Measurements from ENCODE around the gene GNAQ.
"Not testable (repeated sequence)": the region's sequence is repeated elsewhere in the genome, so short reads cannot be mapped to it uniquely, and the experiment has no call there.

Gene GNAQ

GRCh38 chr9:77877976-77878375 is 153.6 kb downstream of the GNAQ start:
- DNase-seq (ENCODE audit: low read depth): no peak

DNA sequence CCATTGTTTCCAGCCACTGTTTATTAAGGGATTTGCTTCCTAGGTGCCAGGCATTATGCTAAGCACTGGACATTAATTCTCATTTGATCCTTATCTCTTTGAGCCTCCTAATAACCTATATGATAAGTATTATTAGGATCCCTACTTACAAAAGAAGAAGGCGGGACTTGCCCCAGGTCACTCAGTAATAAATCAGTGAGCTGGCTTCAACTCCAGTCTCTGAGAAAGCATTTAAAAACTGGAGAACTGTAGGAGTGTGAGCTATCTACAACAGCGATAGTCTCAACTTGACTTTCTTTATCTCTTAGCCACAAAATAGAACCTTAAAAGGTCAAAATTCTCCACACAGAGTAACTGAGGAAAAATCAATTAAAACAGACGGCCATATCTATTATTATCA is 155.0 kb downstream of the GNAQ start:
- no peak for DNase-seq (ENCODE audit: low read depth)

GRCh38 chr9:77876091-77876490 is 155.5 kb downstream of the GNAQ start:
- no peak for DNase-seq (ENCODE audit: low read depth)

DNA sequence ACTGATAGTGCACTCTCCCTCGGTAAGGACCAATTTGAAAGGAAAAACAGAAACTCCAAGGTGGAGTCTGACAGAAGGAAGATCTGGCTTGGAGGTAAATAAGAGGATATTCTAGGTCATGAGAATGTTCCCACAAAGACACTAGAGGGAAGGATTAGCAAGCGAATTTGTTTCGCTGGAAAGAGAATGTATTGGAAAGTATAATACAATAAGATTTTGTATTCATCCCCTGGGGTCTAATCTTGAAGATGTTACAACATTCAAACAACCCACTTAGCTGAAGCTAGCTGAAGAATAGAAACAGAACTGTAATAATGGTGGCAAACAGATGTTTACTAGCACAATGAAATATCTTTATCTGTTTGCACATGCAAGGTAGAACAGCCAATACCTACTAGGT is 158.7 kb downstream of the GNAQ start:
- no peak for DNase-seq (ENCODE audit: low read depth)

DNA sequence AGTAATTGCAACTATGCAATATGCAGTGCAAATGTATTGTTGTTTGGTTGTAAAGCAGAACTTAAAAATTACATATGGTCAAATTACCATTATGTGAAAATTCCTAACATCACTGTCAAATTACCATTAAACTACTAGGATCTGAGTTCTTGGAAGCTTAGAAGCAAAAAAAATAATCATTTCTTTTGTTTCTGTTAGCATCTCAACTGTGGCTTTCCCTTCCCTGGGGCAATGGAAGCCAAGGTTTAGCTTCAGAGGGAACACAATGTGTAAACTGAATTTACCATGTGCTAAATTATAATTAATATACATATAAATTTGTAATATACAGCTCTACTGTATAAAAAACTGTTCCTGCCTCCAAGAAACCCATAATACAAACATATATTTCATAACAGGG is 159.4 kb downstream of the GNAQ start:
- no peak for DNase-seq (ENCODE audit: low read depth)

DNA sequence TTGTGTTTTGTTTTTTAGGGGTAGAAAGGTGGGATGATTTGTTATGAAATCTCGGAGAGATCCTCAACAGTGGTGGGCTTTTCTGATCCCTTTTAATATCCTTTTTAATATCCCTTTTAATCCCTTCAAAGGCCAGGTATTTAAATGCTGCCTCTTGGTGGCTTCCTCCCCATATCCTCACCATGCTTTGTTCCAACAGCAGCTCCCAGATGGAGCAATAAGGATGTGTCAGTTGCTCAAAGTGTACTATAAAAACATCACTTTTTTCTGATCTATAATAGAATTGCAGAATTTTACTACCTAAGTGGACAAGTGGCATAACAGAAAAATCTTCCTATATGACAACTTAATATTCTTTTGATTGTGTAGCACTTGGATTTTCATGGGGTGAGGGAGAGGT is 160.1 kb downstream of the GNAQ start:
- no peak for DNase-seq (ENCODE audit: low read depth)

GRCh38 chr9:77866878-77867277 is 164.7 kb downstream of the GNAQ start:
- no peak for DNase-seq (ENCODE audit: low read depth)

GRCh38 chr9:77865385-77866047 is 166.1 kb downstream of the GNAQ start:
- DNase-seq (ENCODE audit: low read depth): no peak

DNA sequence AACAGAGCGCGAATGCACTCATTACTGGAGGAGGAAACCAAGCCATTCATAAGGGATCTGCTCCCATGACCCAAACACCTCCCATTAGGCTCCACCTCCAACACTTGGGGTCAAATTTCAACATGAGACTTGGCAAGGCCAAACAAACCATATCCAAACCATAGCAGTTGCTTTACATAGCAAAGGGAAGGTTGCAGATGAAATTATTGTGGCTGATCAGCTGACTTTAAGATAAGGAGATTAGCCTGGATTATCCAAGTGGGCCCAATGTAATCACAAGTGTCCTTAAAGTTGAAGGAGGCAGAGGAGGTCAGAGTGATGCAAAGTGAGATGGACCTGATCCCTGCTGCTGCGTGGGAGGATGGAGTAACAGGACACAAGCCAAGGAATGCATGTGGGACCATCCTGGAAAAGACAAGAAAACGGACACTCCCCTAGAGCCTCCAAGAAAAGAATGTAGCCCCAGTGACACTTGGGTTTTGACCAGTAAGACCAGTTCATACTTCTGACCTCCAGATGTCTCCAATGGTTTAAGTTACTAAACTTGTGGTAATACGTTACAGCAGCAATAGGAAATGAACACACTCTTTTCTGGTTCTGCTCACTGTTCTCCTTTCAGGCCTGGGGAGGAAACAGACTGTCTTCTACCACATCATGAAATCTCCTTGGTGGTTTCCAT is 167.3 kb downstream of the GNAQ start:
- peak; percentile 27 for DNase-seq (ENCODE audit: low read depth)

- DNase-seq (ENCODE audit: low read depth): not testable (repeated sequence)
These were observed 168.0 kb downstream of the GNAQ start for GRCh38 chr9:77863638-77864037.

DNA sequence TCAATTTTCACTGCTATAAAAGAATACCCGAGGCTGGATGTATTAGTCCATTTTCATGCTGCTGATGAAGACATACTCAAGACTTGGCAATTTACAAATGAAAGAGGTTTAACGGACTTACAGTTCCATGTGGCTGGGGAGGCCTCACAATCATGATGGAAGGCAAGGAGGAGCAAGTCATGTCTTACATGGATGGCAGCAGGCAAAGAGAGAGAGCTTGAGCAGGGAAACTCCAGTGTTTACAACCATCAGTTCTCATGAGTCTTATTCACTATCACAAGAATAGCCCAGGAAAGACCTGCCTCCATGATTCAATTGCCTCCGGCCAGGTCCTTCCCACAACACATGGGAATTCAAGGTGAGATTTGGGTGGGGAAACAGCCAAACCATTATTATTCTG is 170.7 kb downstream of the GNAQ start:
- DNase-seq (ENCODE audit: low read depth): not testable (repeated sequence)

DNA sequence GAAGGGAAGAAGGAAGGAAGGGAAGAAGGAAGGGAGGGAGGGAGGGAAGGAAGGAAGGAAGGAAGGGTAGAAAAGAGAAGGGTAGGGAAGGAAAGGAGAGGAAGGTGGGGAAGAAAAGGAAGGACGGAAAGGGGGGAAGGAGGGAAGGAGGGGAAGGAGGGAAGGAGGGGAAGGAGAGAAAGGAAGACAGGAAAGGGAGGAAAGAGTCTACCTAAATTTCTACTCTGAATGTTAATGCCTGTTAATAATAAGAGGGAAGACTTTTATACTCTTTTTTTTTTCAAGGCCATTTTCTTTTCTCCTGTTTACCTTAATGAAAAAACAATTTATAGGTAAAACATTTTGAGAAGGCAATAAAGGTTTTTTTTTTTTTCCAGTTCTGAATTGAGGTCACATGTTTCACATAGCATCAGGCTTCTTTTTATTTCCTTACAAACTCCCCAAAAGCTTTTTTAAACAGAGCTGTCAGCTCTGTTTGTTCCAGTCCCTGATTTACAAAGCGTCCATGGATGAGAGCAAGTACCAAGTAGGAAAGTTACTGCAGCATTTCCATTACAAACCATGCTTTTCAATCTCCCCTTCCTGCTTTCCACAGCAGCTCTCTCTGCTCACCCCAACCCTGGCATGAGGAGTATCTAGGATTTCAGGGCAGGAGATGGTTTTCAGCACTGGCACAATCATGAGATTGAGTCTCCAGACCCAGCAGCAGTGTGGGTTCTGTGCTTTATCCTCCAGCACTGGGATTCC is 173.9 kb downstream of the GNAQ start:
- DNase-seq (ENCODE audit: low read depth): no peak

- DNase-seq (ENCODE audit: low read depth): no peak
These were observed 175.0 kb downstream of the GNAQ start for GRCh38 chr9:77856615-77857014.

- no peak for DNase-seq (ENCODE audit: low read depth)
These were observed 176.7 kb downstream of the GNAQ start for GRCh38 chr9:77854916-77855311.

DNA sequence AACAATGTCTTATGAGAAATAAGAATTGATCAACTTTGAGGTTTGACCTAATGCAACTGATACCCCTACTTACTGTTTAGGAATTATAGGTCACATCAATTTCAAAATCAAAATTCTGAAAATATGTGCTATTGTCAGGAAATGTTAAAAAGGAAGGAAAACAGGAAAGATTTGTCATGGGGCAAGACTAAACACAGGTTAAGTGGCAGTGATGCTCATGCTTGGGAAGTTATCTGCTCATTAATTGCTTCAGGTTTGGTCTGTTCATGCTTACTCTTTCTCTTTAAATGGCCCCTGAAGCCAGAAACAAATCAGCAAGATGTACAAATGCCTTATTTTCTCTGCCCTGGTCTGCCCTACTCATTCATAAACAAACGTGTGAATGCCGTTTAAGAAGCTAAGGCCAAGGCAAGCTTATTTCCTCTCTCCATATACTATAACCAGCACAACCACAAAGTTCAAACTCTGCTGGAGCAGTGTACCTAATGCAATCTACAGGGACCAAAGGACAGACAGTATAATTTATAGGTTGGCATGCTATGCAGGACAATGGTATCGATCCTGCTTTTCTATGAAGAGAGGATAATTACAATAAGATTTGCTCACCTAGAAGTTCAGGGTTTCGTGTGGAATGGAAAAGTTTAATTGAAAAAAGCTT is 177.2 kb downstream of the GNAQ start:
- no peak for DNase-seq (ENCODE audit: low read depth)

GRCh38 chr9:77853716-77854115 is 177.9 kb downstream of the GNAQ start:
- DNase-seq (ENCODE audit: low read depth): no peak

DNA sequence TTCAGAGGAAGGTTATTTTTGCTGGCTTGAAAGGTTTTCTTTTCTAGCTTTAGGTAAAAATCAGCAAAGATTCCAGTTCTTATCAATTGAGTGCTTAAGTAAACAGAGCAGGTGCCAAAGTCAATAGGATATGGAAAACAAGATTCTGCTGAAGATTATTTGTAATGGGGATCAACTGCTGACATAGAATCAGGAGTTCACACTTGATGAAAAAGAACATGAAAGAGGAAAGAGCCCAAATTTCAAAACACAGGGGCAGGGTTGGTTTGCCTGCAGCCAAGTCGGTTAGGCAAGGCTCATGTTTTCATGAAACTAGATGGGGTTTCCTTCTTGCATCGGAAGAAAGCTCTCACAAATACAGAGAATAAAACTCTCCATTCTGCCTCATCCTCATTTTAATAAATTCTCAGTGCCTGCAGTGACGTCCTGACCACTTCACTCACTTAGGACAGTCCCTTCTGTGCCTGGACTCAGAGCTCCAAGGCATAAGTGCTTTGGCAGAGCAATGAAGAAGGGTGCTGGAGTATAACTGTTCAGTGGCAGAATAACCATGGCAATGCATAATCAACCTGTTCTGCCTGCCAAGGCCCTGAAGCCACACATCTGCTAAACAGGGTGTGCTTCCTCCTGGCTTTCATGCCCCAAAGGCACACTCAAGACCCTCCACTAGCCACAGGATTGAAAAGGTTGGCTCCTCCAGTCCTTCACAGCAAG is 179.6 kb downstream of the GNAQ start:
- no peak for DNase-seq (ENCODE audit: low read depth)

DNA sequence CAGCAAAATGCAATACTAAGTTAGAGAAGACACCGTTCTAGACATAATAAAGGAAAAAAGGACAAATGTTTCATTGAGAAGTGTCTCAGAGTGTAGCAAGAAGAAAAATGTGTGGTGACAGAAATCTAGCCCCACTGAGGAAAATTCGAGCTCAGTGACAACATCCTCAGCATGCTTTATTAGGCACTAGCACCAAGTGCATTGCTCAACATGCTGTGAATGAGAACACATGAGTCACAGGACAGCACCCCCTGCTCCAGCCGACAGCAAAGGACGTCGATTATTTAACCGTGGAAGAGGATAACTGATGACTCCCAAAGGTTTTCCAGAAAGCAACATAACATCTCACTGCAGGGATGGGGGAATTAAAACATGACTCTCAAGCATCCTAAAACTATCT is 182.7 kb downstream of the GNAQ start:
- peak; percentile 65 for DNase-seq (ENCODE audit: low read depth)

GRCh38 chr9:77848404-77848803 is 183.2 kb downstream of the GNAQ start:
- no peak for DNase-seq (ENCODE audit: low read depth)

DNA sequence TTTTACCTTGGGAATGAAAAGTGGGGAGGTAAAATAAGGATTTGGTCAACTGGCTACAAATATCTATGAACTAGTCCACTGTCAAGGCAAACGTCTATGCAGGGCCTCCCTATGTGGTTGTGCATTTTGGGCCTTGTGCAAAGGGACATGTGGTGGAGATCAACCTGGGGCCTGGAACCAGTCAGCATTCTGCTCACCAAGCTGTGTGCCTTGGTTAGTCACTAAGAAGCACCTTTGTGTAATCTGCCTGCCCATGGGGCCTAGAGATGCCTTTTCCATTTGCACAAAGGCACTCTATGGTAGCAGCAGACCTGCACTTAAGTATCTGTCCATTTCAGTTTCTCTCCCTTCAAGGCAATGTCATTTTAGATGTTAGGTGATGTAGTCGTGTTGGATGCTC is 184.0 kb downstream of the GNAQ start:
- no peak for DNase-seq (ENCODE audit: low read depth)

DNA sequence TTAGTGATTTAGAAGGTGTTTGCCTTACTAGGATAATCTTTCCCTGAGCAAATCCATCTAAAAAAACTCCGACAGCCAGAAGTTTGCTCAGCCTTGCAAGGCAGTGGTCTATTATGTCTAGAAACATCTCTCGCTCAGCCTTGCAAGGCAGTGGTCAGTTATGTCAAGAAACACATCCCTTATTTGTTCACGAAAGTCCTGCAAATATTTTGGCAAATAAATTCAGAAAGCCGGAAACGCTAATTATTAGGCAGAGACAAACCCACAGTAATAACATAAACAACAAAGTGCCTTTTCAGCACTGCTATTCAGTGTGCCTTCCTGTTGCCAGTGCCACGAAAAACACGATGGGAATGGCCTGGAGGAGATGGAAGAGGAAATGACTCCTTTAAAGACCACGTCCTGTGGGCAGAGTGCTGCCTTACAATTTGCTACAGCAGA is 184.5 kb downstream of the GNAQ start:
- no peak for DNase-seq (ENCODE audit: low read depth)

DNA sequence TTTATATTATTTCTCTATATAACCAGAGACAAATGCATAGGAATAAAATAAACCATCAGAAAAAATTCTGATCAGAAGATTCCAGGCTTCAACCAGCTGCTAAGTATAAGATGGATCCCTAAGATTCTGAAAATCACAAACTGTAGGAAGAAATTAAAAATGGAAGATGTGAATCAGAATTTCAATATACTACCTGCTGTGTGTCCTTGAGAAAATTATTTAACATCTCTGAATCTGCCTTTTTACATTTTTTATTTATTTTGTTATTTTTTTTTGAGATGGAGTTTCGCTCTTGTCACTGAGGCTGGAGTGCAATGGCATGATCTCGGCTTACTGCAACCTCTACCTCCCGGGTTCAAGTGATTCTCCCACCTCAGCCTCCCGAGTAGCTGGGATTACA is 187.2 kb downstream of the GNAQ start:
- DNase-seq (ENCODE audit: low read depth): no peak

All from fibroblast of the conjunctiva (primary cell).